ENCODE data around the gene EIF2S2. TPM values are rescaled to one million over a fixed set of nuclear protein-coding genes. Genes with fewer than 3 reads are reported as not detected.

The EIF2S2 gene
- total RNA-seq = 92.1 and 129 TPM in 2 replicates

GRCh38 chr20:34111702-34112599, at the start of gene EIF2S2:
Gene EIF2S2, minus strand, starts transcription at chr20:34112243. Its CDS starts 133 bp downstream, at chr20:34112110.

Small RNA genes within 50 kb of the gene (small RNA-seq; reads per million reads assigned to genes)
- gene MIR4755 = not detected

Other genes with a start within 250 kb of the EIF2S2 start
- gene RALY, start 118.3 kb downstream of the EIF2S2 start, total RNA-seq = 109 and 126 TPM in 2 replicates
- not detected in 2 replicates for gene ASIP, start 129.2 kb upstream of the EIF2S2 start, total RNA-seq
- gene AHCY, start 191.1 kb upstream of the EIF2S2 start, total RNA-seq = 125 and 128 TPM in 2 replicates